ENCODE data around the gene COPG2. TPM values are rescaled to one million over a fixed set of nuclear protein-coding genes. Genes with fewer than 3 reads are reported as not detected.

The COPG2 gene
- total RNA-seq, 1 experiment from 2014 or later = 50.9 TPM

- ATAC-seq = no peak
- Mint-ChIP-seq H3K9me3 (peaks cover 29% of the 10 kb centered on the region), H3K4me3 (no peak overlapping the region), H3K27me3 (ENCODE audit: low read depth) (peaks cover 6% of the 10 kb centered on the region), H3K36me3 (peaks cover 11% of the 10 kb centered on the region), H3K4me1 (no peaks in the 10 kb centered on the region), H3K27ac (no peak overlapping the region)
- POLR2A ChIA-PET = no interaction called here
- CTCF ChIA-PET = no interaction called here
- TF ChIP-seq PREB (CRISPR knock-in tag; IDR thresholded peaks at IDR 0.05; ENCODE audit: borderline replicate concordance) (no peak), CDX4 (CRISPR knock-in tag; IDR thresholded peaks at IDR 0.05; ENCODE audit: borderline replicate concordance) (no peak), ZNF281 (CRISPR knock-in tag; IDR thresholded peaks at IDR 0.05) (no peak), RORB (CRISPR knock-in tag; IDR thresholded peaks at IDR 0.05) (no peak), ERG (CRISPR knock-in tag; IDR thresholded peaks at IDR 0.05) (no peak), EMX1 (CRISPR knock-in tag; IDR thresholded peaks at IDR 0.05) (no peak), ATF2 (CRISPR knock-in tag; IDR thresholded peaks at IDR 0.05; ENCODE audit: borderline replicate concordance, low read depth) (no peak), ARID4B (CRISPR knock-in tag; IDR thresholded peaks at IDR 0.05; ENCODE audit: borderline replicate concordance) (no peak), ETV6 (CRISPR knock-in tag; IDR thresholded peaks at IDR 0.05) (no peak), NR2C2 (CRISPR knock-in tag; IDR thresholded peaks at IDR 0.05) (no peak), PRRX2 (CRISPR knock-in tag; IDR thresholded peaks at IDR 0.05) (no peak), ZNF512 (CRISPR knock-in tag; IDR thresholded peaks at IDR 0.05; ENCODE audit: borderline replicate concordance) (no peak), ZNF138 (CRISPR knock-in tag; conservative IDR thresholded peaks at IDR 0.05) (no peak), GRHL2 (CRISPR knock-in tag; IDR thresholded peaks at IDR 0.05; ENCODE audit: insufficient replicate concordance, severe bottlenecking) (no peak)
- DNase-seq (ENCODE audit: low spot score) = no peak
Measured at GRCh38 chr7:130461272-130461671, 207.3 kb downstream of the COPG2 start.
